HG03139 (cell line): ENCODE measurements around the gene FOXO3.

ENCODE experiments used
- ATAC-seq: cut with Tn5 transposase; IDR thresholded peaks from one replicate; pipeline ENCODE4 v1.9.1; 2021; ENCODE audit not compliant: unreplicated experiment

Gene FOXO3

DNA sequence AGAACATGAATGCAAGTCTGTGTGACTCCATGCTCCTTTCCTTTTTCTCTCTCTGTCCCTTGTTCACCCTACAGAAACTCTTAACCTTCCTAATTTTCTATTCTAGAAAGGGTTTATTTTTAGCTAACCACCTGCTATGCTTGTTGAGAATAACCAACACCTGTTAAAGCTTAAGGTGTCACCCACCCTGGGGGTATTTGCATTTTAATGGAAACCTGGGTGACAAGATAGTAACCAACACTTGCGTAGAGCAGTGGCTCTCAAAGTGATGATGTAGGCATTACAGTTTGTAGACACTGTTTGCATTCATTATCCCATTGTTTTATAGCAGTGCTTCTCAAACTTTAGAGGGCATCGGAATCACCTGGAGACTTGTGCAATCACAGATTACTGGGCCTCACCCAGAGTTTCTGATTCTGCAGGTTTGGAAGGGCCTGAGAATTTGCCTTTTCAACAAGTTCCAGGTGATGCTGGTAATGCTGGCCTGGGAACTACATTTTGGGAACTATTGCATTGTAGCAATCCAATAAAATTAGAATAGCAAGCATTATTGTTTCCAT lies 173.1 kb downstream of the FOXO3 start:
- ATAC-seq = no peak
